ENCODE data around the gene TMCC2. TPM values are rescaled to one million over a fixed set of nuclear protein-coding genes. Genes with fewer than 3 reads are reported as not detected.

TMCC2 gene
- total and polyA plus RNA-seq, 2 of the 8 experiments (the other 6 are each of a cell fraction or from before 2014, with no cell fraction given), result 6.7 to 6.8 TPM

GRCh38 chr1:205321162-205321958 is 93.6 kb downstream of the TMCC2 start, which contains the start of gene NUAK2 (continued):
- TF ChIP-seq ASH2L (IDR thresholded peaks at IDR 0.05; ENCODE audit: low read length) (peak; percentile 82), CHD7 (IDR thresholded peaks at IDR 0.05; ENCODE audit: insufficient replicate concordance, low read length) (no peak), MAX (IDR thresholded peaks at IDR 0.05) (peak; percentile 82), TCF12 (IDR thresholded peaks at IDR 0.05; ENCODE audit: low read depth, low read length) (0 out of 2 replicates have a peak, but pooled peaks have one; percentile 15), KDM4A (IDR thresholded peaks at IDR 0.05; ENCODE audit: low read depth, low read length, severe bottlenecking) (peak; percentile 63), RBBP5 (IDR thresholded peaks at IDR 0.05; ENCODE audit: borderline replicate concordance, low read depth, low read length) (peak; percentile 67; the same call in 1 of the 2 replicates), TAF7 (optimal IDR thresholded peaks at IDR 0.05; ENCODE audit: borderline replicate concordance, low read depth, low read length) (peak; percentile 73), TAF1 (IDR thresholded peaks at IDR 0.05; ENCODE audit: low read depth, low read length) (peak; percentile 86), CHD2 (IDR thresholded peaks at IDR 0.05; ENCODE audit: low read length) (0 out of 2 replicates have a peak, but pooled peaks have one; percentile 40), POLR2A (IDR thresholded peaks at IDR 0.05; ENCODE audit: control extremely low read depth in 1 of 2, low read depth in 2 of 2, low read length in 2 of 2) (peak; percentile 63 to 92)

Measured in H1 (cell line).